ENCODE data around the gene NT5C1B.

NT5C1B gene

GRCh38 chr2:18583905-18584607 is 5.3 kb downstream of the NT5C1B start:
- TF ChIP-seq CTCF (IDR thresholded peaks at IDR 0.05; ENCODE audit: control extremely low read depth, extremely low read depth, low read depth, missing control alignments) = no peak
- no peak for DNase-seq (ENCODE audit: extremely low spot score)
- ChIA-PET CTCF (no interaction called here), POLR2A (no interaction called here)

GRCh38 chr2:18580606-18581005 is 8.8 kb downstream of the NT5C1B start:
- DNase-seq (ENCODE audit: extremely low spot score) = no peak
- ChIA-PET POLR2A (no interaction called here), CTCF (interaction anchor here (1.3 kb wide), 1 partner anchor 25 kb away, joined by 4 read pairs; no protein-coding TSS in a partner anchor)
- no peak for TF ChIP-seq CTCF (IDR thresholded peaks at IDR 0.05; ENCODE audit: control extremely low read depth, extremely low read depth, low read depth, missing control alignments)

DNA sequence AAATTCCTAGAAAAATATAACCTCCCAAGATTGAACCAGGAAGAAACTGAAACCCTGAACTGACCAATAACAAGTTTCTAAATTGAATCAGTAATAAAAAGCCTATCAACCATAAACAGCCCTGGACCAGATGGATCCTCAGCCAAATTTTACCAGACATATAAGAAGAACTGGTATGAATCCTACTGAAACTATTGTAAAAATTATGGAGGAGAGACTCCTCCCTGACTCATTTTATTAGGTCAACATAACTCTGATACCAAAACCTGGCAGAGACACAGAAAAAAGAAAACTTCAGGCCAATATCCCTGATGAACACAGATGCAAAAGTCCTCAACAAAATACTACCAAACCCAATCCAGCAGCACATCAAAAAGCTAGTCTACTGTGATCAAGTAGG is 11.3 kb downstream of the NT5C1B start:
- no peak for DNase-seq (ENCODE audit: extremely low spot score)
- ChIA-PET CTCF (interaction anchor here (1.3 kb wide), 1 partner anchor 14 kb away, joined by 4 read pairs; no protein-coding TSS in a partner anchor), POLR2A (no interaction called here)
- TF ChIP-seq CTCF (IDR thresholded peaks at IDR 0.05; ENCODE audit: control extremely low read depth, extremely low read depth, low read depth, missing control alignments) = no peak

DNA sequence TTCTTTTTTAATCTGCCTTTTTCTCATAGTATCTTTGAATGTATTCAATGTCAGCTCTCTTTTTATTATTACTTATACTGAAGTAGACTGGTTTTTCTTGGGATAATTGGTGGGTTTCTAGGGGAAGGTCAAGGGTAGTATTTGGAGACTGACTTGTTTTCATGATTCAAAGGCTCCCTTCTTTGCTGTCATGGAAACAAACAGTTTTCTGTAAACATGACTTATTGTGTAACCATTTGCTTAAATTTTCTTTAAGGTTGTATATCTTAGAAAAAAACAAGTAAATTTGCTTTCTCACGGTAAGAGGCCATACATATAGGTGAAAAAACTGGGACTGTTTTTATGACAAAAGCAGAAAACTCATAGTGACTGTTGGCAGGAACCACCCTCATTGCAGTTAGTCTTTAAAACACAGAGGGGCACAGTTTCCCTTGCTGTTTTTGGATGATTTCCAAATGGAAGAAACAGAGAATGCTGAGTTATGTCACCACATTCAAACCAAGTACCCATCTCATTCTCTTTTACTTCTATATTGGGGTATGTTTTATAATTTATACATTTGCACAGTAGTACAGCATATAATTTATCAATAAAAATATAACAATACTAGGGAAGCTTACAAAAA is 23.1 kb downstream of the NT5C1B start:
- ChIA-PET CTCF (interaction anchor here (1.0 kb wide), 1 partner anchor 13 kb away, joined by 3 read pairs; no protein-coding TSS in a partner anchor), POLR2A (no interaction called here)
- TF ChIP-seq CTCF (IDR thresholded peaks at IDR 0.05; ENCODE audit: control extremely low read depth, extremely low read depth, low read depth, missing control alignments) = no peak
- DNase-seq (ENCODE audit: extremely low spot score) = no peak

GRCh38 chr2:18560797-18561085 is 28.6 kb downstream of the NT5C1B start:
- CTCF ChIA-PET = interaction anchor here (0.8 to 2.2 kb wide), 6 partner anchors 10 to 45 kb away, joined by 3 to 8 read pairs (median 6); no protein-coding TSS in a partner anchor
- POLR2A ChIA-PET = no interaction called here
- no peak for TF ChIP-seq CTCF (IDR thresholded peaks at IDR 0.05; ENCODE audit: control extremely low read depth, extremely low read depth, low read depth, missing control alignments)
- DNase-seq (ENCODE audit: extremely low spot score) = no peak

DNA sequence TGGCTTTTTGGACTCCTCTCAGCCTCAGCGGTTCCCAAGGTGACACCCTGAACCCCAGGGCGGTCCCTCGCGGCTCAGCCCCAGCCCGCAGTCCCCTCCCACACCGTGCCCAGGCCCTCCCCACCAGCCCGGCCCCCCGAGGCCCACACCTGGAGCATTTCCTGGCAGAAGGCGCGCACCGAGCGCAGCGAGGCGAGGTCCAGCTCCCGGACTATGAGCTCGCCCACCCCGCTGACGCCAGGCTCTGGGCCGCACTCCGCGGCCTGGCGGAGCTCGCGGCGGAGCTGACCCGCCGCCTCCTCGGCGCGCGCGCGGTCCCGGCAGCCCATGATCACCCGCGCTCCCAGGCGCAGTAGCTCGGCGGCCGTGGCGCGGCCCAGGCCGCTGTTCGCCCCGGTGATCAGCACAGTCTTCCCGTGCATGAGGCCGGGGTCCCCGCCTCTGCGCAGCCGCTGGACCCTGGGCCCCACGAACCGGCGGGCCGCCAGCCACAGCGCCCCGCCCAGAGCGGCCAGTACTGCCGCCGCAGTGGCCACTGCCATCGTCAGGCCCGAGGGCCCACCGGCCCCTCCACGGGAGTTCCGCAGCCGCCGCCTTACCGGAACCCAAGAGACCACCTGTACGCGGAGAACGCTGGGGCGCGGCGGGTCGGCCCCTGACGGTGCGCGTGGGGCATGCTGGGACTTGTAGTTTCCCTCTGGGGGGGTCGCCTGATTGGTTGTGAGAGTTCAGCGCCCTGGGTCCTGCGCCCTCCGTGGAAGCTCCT is 29.2 kb downstream of the NT5C1B start, which contains the start of gene RDH14:
TSS of gene RDH14 (minus strand) at position 623 of the 766 bp plus-strand sequence. CDS start at position 542, 81 bp downstream.
- POLR2A ChIA-PET = interaction anchor here (0.6 kb wide), 1 partner anchor 851 kb away, joined by 3 read pairs; no protein-coding TSS in a partner anchor
- peak; percentile 89 for DNase-seq (ENCODE audit: extremely low spot score)
- CTCF ChIA-PET = interaction anchor here (1.1 to 2.8 kb wide), 6 partner anchors 10 to 45 kb away, joined by 3 to 15 read pairs (median 7); no protein-coding TSS in a partner anchor
- no peak for TF ChIP-seq CTCF (IDR thresholded peaks at IDR 0.05; ENCODE audit: control extremely low read depth, extremely low read depth, low read depth, missing control alignments)

Measured in GM10248 (cell line).